Activated CD8-positive, alpha-beta memory T cell treated with anti-CD3 and anti-CD28 coated beads for 24 hours (primary cell): Measurements from ENCODE around the gene DAGLA.

Experiments used
- DNase-seq: peaks from one replicate; pipeline ENCODE4 v3.0.0-alpha.2; 2020

The DAGLA gene

GRCh38 chr11:61769946-61770683, 89.9 kb downstream of the DAGLA start:
- no peak for DNase-seq

GRCh38 chr11:61771195-61771894, 91.2 kb downstream of the DAGLA start:
- no peak for DNase-seq

GRCh38 chr11:61771985-61772455, 91.8 kb downstream of the DAGLA start:
- no peak for DNase-seq

- DNase-seq = no peak
Measured at GRCh38 chr11:61773356-61773755, 93.2 kb downstream of the DAGLA start.

- DNase-seq = no peak
Measured at GRCh38 chr11:61773809-61774208, 93.6 kb downstream of the DAGLA start.

- no peak for DNase-seq
Measured at GRCh38 chr11:61774411-61774810, 94.2 kb downstream of the DAGLA start.

GRCh38 chr11:61775106-61775505, 94.9 kb downstream of the DAGLA start:
- DNase-seq = no peak

- DNase-seq = no peak
Measured at GRCh38 chr11:61775606-61776554, 95.7 kb downstream of the DAGLA start.

- DNase-seq = peak; percentile 81
Measured at GRCh38 chr11:61776561-61777075, 96.4 kb downstream of the DAGLA start.

- DNase-seq = peak; percentile 85
Measured at GRCh38 chr11:61777234-61778090, 97.3 kb downstream of the DAGLA start.

- DNase-seq = no peak
Measured at GRCh38 chr11:61778357-61778886, 98.2 kb downstream of the DAGLA start.

- DNase-seq = no peak
Measured at GRCh38 chr11:61778920-61779650, 98.9 kb downstream of the DAGLA start.

GRCh38 chr11:61779666-61780525, 99.7 kb downstream of the DAGLA start:
- DNase-seq = no peak

- no peak for DNase-seq
Measured at GRCh38 chr11:61780581-61781162, 100.5 kb downstream of the DAGLA start.

- DNase-seq = no peak
Measured at GRCh38 chr11:61781585-61781984, 101.4 kb downstream of the DAGLA start.

GRCh38 chr11:61782299-61782698, 102.1 kb downstream of the DAGLA start:
- DNase-seq = no peak

GRCh38 chr11:61782841-61783240, 102.7 kb downstream of the DAGLA start:
- DNase-seq = no peak

- no peak for DNase-seq
Measured at GRCh38 chr11:61783717-61784505, 103.7 kb downstream of the DAGLA start.

GRCh38 chr11:61784506-61784805, 104.3 kb downstream of the DAGLA start:
- DNase-seq = no peak
